SJCRH30 (cell line): ENCODE results near the gene DLG5. TPM values are rescaled to one million over a fixed set of nuclear protein-coding genes. Genes with fewer than 3 reads are reported as not detected.

Experiments
- DNase-seq, 2 experiments: peaks; one replicate each; pipeline ENCODE4 v3.0.0-alpha.2; 2015 to 2020
- H3K27ac ChIP-seq: fragments of 250-450 bp; sonication (Bioruptor Pico); 2 replicates; pipeline ENCODE4 v1.5.1; 2020; ENCODE audit warnings: mild to moderate bottlenecking, moderate library complexity
- H3K27me3 ChIP-seq: fragments of 250-450 bp; sonication (Bioruptor Pico); 2 replicates; pipeline ENCODE4 v1.5.1; 2020; ENCODE audit warnings: mild to moderate bottlenecking, moderate library complexity
- H3K36me3 ChIP-seq: fragments of 250-450 bp; sonication (Bioruptor Pico); 2 replicates; pipeline ENCODE4 v1.5.1; 2020; ENCODE audit warnings: mild to moderate bottlenecking, moderate library complexity
- H3K4me1 ChIP-seq: fragments of 250-450 bp; sonication (Bioruptor Pico); 2 replicates; pipeline ENCODE4 v1.5.1; 2020; ENCODE audit warnings: mild to moderate bottlenecking, moderate library complexity
- H3K4me3 ChIP-seq: fragments of 250-450 bp; sonication (Bioruptor Pico); 2 replicates; pipeline ENCODE4 v1.5.1; 2020; ENCODE audit warnings: mild to moderate bottlenecking, moderate library complexity
- H3K9me3 ChIP-seq: fragments of 250-450 bp; sonication (Bioruptor Pico); replicated peaks from 2 replicates; pipeline ENCODE4 v1.5.1; 2020; ENCODE audit warnings: mild to moderate bottlenecking, moderate library complexity
- total RNA-seq: library from RNA; depleted of rRNA; stranded (reverse); fragments of >200 nt; shearing (Covaris generic); gene quantifications from 2 replicates; pipeline ENCODE4 v1.2.3, GENCODE V29; 2014

Gene DLG5
- total RNA-seq, 1 experiment from 2014 or later = 22.5 TPM

DNA sequence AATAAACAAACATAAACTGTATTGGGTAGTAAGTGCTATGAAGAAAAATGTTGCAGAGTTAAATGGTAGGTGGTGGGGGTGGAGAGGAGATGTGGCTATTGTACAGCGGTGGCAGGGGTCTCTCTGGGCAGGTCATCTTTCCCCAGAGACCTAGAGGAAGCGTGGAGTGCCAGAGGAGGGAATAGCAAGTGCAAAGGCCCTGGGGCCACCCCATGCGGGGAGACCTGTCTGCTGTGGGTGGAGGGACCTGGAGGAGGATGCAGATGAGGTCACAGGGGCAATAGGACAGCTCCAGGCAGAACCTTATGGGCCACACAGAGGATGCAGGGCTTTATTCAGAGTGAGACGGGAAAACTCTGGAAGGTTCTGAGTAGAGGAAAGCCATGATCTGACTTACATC lies 47.5 kb downstream of the DLG5 start:
- no peaks in the 10 kb centered on the region for H3K27me3 ChIP-seq
- no peaks in the 10 kb centered on the region; the same call in 1 of the 2 replicates for H3K4me1 ChIP-seq
- H3K9me3 ChIP-seq = no peaks in the 10 kb centered on the region
- no peaks in the 10 kb centered on the region for H3K36me3 ChIP-seq
- no peak overlapping the region for H3K4me3 ChIP-seq
- H3K27ac ChIP-seq = no peak overlapping the region
- no peak for DNase-seq

DNA sequence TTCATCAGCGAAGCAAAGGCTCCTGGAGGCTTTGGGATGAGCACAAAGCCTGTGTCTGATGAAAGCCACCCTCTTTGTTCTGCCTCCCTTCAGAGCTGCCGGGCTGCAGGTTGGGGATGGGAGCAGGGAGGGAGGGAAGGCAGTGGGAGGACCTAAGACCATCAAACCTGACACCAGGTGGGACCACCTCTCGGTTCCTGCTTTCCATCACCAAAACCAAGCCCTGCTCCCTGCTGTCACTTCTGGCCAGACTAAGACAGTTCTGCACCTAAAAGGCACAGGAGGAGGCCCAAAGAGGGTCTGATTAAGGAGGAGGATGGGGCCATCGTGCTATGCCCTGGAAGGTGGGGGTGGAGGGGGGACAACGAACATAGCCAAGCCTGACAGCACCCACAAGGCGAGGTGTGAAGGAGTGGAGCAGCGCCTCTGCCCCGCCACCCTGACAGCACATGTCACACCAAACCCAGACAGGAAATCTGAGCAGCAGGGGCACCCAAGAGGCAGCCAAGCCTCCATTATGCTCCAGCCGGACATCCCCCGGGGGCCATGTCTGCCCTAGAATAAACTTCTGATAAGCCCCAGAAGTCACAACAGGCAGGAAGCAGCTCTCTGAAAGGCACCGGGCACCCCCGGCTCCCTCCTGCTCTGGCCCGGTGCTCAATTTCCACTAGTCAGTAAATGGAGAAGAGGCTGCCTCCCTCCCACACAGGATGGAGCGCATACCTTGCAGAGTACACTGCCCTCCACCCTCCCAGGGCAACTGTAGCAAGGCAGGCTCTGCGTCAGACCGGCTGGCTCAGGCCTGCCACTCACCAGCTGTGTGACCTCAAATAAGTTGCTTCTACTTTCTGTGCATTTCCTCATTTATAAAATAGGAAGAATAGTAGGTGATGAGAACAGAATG lies 48.9 kb downstream of the DLG5 start:
- DNase-seq = peak; percentile 34 to 52
- Histone ChIP-seq H3K4me3 (no peak overlapping the region), H3K27ac (no peak overlapping the region), H3K27me3 (no peaks in the 10 kb centered on the region), H3K36me3 (no peaks in the 10 kb centered on the region), H3K9me3 (no peaks in the 10 kb centered on the region), H3K4me1 (no peaks in the 10 kb centered on the region; the same call in 1 of the 2 replicates)

DNA sequence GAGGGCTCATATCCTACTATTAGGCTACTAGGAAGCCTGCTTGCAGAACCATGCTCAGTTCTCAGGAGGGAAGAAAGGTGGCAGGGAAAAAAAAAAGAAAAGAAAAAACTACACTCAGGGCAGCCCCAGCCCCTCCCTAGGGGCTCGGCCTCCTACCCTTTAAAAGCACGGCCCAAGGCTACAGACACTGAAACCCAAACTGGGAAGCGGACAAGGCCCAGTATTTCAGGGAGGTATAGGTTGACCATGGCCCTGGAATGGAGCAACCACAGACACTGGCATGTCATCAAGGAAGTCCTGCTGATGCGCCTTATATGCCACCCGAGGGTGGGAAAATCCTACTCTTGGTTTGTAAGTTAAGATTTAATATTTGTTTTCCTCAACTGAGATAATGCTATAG lies 50.8 kb downstream of the DLG5 start:
- no peaks in the 10 kb centered on the region; the same call in 1 of the 2 replicates for H3K4me1 ChIP-seq
- no peak for DNase-seq
- no peak overlapping the region for H3K27ac ChIP-seq
- H3K4me3 ChIP-seq = no peak overlapping the region
- H3K36me3 ChIP-seq = no peaks in the 10 kb centered on the region
- no peaks in the 10 kb centered on the region for H3K9me3 ChIP-seq
- H3K27me3 ChIP-seq = no peaks in the 10 kb centered on the region

DNA sequence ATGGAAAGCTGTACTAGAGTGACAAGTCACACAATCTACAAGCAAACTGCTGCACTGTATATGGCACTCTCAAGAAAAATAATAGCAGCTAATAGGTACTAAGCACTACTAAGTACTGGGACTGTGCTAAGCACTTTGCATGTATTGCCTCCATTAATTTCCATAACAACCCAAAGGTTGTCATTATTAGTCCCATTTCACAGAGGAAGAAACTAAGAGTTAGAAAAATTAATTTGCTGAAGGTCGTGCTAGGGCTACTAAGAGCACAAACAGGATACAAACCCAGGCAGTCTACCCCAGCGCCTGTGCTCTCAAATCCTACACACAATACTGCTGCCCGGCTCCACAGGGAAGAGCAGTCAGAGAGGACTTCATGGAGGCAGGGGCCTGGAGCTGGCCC lies 51.7 kb downstream of the DLG5 start:
- Histone ChIP-seq H3K9me3 (no peaks in the 10 kb centered on the region), H3K27me3 (no peaks in the 10 kb centered on the region), H3K27ac (no peak overlapping the region), H3K4me3 (no peak overlapping the region), H3K36me3 (no peaks in the 10 kb centered on the region), H3K4me1 (no peaks in the 10 kb centered on the region; the same call in 1 of the 2 replicates)
- no peak for DNase-seq

DNA sequence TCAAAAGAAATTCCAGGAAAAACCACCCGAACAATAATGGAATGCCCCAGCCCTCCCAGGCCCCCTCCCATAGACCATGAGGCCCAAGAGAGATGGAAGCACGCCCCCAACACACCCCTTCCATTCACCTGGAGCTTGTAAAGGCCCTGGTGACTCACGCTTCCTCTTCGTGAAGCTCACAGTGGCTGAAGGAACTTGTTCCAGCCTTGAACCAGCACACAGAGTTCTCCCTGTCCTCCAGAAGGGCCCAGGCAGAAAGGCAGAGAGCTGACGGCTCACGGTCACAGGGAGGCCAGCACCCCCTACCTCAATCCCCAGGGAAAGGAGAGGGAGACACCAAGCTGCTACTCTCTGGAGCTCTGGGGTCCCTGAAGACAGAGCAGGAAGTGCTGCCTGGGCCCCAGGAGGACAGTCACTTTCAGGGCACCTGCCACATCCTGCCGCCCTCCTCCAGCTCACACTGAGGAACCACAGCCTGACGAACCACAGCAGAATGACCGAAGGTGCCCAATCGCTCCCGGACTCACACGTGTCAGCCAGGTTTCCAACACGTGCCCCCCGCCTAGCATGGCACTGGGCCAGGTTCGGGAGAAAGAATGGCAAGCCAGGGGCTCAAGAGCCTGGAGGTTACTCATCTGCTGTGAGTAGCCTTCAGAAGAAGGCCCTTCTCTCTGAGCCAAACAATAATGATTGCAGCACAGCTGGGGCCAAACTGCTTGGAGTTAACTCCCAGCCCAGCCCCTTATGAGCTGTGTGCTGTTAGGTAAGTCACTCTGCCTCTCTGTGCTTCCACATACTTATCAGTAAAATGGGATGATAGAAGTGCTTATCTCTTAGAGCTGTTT lies 52.8 kb downstream of the DLG5 start:
- no peaks in the 10 kb centered on the region for H3K36me3 ChIP-seq
- no peaks in the 10 kb centered on the region for H3K9me3 ChIP-seq
- no peak overlapping the region for H3K4me3 ChIP-seq
- H3K27me3 ChIP-seq = no peaks in the 10 kb centered on the region
- no peak for DNase-seq
- H3K4me1 ChIP-seq = no peaks in the 10 kb centered on the region; the same call in 1 of the 2 replicates
- H3K27ac ChIP-seq = no peak overlapping the region

DNA sequence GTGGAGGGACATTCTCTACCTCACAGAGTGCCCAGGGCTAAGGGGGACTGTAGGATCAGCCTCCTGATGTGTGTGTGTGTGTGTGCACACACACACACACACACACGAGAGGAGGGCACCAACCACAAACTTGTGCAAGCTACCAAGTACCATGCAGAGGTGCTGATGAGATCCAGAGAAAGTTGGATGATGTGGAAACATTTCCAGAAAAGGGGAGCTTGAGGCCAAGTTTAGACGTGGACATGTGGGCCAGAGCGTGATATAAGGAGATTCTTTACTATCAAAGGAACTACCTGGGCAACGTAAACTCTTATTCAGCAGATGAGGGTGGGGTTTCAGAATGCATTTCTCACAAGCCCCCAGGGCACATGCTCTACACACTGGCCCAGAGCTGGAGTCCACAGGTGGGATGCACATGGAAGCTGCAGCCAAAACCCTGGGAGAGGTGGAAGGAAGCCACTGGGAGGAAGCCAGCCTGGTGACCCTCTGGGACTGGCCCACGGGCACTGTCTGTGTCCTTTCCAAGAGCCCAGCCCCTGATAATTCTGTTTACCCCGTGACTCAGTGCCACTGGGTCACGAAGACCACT lies 53.5 kb downstream of the DLG5 start:
- H3K27ac ChIP-seq = no peak overlapping the region
- no peak for DNase-seq
- H3K9me3 ChIP-seq = no peaks in the 10 kb centered on the region
- no peaks in the 10 kb centered on the region for H3K36me3 ChIP-seq
- H3K27me3 ChIP-seq = no peaks in the 10 kb centered on the region
- H3K4me3 ChIP-seq = no peak overlapping the region
- H3K4me1 ChIP-seq = no peaks in the 10 kb centered on the region; the same call in 1 of the 2 replicates

DNA sequence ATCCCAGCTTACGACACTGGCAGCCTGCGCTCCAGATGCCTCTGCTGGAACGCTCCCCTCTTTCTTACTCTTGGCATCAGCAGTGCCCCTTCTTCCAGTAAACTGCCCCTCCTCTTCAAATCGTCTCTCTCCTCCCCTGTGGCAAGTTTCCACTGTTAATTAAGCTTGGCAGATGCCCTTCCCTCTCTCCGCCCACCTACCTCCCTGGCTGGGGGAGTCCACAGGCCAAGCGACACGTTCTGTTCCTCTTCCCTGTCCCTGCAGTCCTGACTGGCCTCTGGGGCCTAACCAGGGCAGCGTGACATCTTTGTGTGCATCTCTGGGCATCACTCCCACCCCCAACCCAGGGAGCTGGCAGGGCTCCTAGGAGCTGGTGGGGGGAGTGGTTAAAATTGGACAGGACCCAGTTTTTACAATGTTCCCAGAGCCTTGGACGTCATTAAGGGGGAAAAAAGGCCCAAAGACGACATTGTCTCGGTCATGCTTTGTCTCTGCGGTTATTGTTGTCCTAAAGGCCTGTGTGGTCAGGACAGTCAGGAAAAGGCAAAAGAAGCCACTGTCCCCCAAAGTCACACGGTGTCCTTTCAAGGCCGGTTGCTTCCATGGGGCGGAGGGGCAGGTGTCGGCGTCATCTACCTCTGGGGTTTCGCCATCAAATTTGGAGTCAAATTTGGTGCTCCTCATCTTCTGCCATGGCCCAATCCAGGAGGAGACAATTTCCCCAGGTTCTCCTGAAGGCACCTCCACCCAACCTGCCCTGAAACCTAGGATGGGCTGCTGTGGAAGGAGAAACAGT lies 54.2 kb downstream of the DLG5 start:
- H3K27ac ChIP-seq = no peak overlapping the region
- H3K4me3 ChIP-seq = no peak overlapping the region
- H3K36me3 ChIP-seq = no peaks in the 10 kb centered on the region
- no peak for DNase-seq
- H3K9me3 ChIP-seq = no peaks in the 10 kb centered on the region
- no peaks in the 10 kb centered on the region; the same call in 1 of the 2 replicates for H3K4me1 ChIP-seq
- H3K27me3 ChIP-seq = no peaks in the 10 kb centered on the region

DNA sequence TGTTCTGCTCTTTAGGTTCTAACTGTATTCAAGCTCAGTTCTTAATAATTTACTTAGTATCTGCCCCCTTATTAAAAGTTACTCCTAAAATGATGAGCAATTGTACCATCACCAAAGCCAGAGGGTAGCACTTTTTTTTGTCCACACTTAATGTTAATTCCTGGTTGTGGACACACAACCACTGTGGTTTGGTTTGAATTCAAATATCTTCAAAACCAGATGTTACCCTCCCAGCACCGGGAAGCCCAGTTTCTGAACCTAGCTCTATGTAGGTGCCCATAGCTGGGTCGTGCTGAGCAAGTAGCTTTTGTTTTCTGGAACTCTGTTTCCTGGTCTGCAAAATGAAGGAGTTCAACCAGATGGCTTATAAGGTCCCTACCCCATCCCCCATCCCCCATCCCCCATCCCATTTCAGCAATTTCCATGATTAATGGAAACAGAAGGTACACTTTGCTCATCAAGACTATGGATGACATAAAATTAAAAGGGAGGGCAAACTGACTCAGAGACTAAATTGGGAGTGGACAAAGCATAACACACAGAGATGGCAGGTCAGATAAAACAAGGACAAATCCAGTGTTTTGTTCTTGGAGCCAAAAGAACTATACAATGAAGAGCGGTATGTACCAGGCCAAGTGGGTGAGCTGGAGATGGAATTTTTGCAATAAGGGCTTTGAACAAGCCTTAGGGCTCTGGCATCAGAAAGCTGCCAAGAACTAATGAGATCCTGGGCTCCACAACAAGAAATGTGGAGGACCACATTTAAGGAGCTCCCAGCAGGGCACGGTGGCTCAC lies 56.7 kb downstream of the DLG5 start:
- DNase-seq = no peak
- H3K27ac ChIP-seq = no peak overlapping the region

DNA sequence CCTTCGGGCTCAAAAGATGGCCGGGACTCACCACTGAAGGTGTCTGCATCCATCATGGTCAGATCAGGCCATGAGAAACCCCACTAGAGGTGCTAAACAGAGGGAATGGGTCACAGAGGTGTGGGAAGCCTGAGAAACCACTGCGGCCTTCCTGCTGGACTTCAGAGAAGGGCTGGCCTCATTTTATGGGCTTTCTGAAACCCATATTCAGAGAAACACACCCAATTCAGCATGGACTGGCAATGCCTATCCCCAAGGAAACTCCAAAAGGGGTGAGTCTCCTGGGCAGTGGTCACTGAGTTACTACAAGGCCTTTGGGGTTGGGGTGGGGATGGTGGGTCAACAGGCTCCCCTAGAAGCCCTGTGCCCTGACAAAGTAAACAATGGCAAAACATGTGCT lies 58.0 kb downstream of the DLG5 start:
- H3K27me3 ChIP-seq = no peaks in the 10 kb centered on the region
- H3K4me3 ChIP-seq = no peak overlapping the region
- H3K36me3 ChIP-seq = no peaks in the 10 kb centered on the region
- no peaks in the 10 kb centered on the region for H3K9me3 ChIP-seq
- no peaks in the 10 kb centered on the region; the same call in 1 of the 2 replicates for H3K4me1 ChIP-seq
- no peak for DNase-seq
- H3K27ac ChIP-seq = no peak overlapping the region

More for the DNA sequence above, 56.7 kb downstream of the DLG5 start:
- H3K27me3 ChIP-seq = no peaks in the 10 kb centered on the region
- no peaks in the 10 kb centered on the region for H3K4me1 ChIP-seq
- H3K9me3 ChIP-seq = no peaks in the 10 kb centered on the region
- H3K4me3 ChIP-seq = no peak overlapping the region
- H3K36me3 ChIP-seq = no peaks in the 10 kb centered on the region

DNA sequence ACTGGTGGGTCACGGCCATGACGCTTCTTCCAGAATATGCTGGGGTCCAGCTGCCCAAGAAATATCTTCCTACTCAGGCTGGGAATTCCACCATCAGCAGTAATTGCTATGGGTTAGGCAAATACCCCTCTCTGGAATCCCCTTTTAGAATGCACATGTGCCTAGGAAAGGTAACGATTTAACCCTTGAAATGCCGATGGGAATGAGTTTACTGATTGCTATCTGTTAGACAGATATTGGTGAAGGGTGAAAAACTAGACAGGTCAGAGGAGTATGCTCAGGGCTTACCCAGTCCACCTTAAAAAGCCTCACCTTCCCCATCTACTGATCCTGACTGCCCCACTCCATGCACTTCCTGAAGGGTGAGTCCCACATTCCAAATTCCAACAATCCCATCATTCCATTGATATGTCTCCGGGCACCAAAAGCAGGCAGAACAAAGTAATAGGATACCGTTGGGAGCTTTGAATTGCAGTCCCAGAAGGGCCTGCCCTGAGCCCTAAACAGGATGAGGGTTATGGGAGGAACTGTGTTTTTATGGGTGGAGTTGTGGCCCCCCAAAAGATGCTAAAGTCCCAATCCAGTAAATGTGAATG lies 59.3 kb downstream of the DLG5 start:
- Histone ChIP-seq H3K27ac (no peak overlapping the region), H3K36me3 (no peaks in the 10 kb centered on the region), H3K27me3 (no peaks in the 10 kb centered on the region), H3K4me3 (no peak overlapping the region), H3K9me3 (no peaks in the 10 kb centered on the region), H3K4me1 (no peaks in the 10 kb centered on the region; the same call in 1 of the 2 replicates)
- no peak for DNase-seq

DNA sequence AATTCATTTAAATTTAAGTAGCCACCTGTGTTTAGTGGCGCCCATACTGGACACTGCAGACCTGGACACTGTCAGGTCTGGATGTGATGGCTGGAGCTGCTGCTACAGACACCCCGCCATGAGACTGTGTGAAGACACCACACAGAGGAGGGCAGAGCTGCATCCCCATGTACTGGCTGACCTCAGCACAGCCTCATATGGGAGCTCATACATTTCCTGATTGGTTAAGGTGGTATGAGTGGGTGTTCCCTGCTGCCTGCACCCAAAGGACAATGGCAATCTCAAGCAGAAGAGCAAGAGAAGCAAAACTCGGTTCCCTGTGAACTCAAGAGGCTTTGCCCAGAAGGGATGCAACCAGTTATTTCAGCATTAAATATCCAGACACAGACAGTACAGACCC lies 60.0 kb downstream of the DLG5 start:
- DNase-seq = no peak
- Histone ChIP-seq H3K9me3 (no peaks in the 10 kb centered on the region), H3K4me1 (no peaks in the 10 kb centered on the region; the same call in 1 of the 2 replicates), H3K27me3 (no peaks in the 10 kb centered on the region), H3K27ac (no peak overlapping the region), H3K4me3 (no peak overlapping the region), H3K36me3 (no peaks in the 10 kb centered on the region)

DNA sequence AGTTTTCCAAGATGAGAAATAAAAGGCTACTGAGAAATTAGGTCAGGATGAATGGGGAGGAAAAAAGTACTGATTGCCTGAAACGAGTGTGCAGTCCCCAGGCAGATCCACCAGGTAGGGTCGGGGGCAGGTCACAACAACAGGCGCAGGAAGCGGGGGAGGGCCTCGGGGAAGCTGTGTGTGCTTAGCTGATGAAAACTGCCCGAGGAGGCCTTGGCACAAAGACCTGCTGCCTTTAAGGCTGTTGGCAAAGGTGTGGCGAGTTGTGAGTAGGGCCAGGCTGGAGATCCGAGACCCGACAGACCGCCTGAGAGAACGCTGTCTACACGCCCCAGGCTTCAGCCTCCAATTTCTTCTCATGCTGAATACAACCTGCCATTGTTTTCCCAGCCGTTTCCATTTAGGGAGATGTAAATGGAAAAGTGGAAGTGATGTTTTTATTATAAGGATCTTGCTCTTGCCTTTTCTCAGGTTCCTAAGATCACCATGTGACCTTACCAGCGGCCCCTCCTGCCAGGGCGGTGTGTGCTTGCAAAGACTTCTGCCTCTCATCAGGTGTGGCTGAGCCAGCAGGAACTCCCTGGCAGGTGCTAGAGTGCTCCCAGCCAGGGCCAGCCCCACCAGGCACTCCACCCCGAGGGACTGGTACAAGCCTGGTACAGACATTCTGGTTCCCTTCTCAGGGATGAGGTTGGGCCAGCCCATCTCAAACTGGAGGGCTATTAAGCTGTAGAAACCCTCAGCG lies 60.8 kb downstream of the DLG5 start:
- Histone ChIP-seq H3K4me1 (no peaks in the 10 kb centered on the region; the same call in 1 of the 2 replicates), H3K4me3 (no peak overlapping the region), H3K27ac (no peak overlapping the region), H3K36me3 (no peaks in the 10 kb centered on the region), H3K27me3 (no peaks in the 10 kb centered on the region), H3K9me3 (no peaks in the 10 kb centered on the region)
- no peak for DNase-seq
